ENCODE data around the gene MISP.
"Not testable (repeated sequence)": the region's sequence is repeated elsewhere in the genome, so short reads cannot be mapped to it uniquely, and the experiment has no call there.

Gene MISP

DNA sequence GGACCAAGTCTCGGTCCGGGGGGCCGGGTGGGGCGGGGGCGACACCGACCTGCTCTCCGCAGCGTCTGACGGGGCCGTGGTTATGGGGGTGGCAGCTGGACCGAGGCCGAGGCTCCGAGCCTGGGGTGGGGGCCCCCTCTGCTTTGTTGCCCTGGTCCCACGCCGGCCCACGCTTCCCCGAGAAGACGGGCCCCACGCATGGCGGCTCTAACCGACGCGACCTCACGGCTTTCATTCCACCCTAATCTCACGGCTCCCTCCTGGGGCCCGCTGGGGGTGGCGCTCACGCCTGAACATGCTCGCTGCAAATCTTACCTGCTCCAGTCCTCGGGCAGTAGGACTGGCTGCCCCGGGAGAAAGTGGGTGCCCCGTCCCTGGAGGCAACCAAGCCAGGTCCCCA is 14.8 kb upstream of the MISP start:
- no peak overlapping the region for H3K4me3 ChIP-seq (ENCODE audit: low read length in 2 of 2)
- no peak overlapping the region for H3K27ac ChIP-seq (ENCODE audit: low read depth in 2 of 2, low read length in 2 of 2)
- H3K9me3 ChIP-seq (ENCODE audit: control insufficient read depth in 2 of 2, low read length in 2 of 2), result no peaks in the 10 kb centered on the region
- H3K4me1 ChIP-seq (ENCODE audit: control insufficient read depth in 2 of 2, insufficient read depth in 2 of 2, low read length in 2 of 2), result peaks cover 15 to 21% of the 10 kb centered on the region in 2 donors
- peaks cover 0 to 4% of the 10 kb centered on the region in 2 donors for H3K27me3 ChIP-seq (ENCODE audit: control insufficient read depth in 2 of 2, insufficient read depth in 2 of 2, low read length in 2 of 2)
- H3K9ac ChIP-seq (ENCODE audit: low read depth in 1 of 2, low read length in 2 of 2), result no peak overlapping the region
- H3K36me3 ChIP-seq (ENCODE audit: control insufficient read depth in 2 of 2, insufficient read depth in 2 of 2, low read length in 2 of 2), result no peaks in the 10 kb centered on the region

DNA sequence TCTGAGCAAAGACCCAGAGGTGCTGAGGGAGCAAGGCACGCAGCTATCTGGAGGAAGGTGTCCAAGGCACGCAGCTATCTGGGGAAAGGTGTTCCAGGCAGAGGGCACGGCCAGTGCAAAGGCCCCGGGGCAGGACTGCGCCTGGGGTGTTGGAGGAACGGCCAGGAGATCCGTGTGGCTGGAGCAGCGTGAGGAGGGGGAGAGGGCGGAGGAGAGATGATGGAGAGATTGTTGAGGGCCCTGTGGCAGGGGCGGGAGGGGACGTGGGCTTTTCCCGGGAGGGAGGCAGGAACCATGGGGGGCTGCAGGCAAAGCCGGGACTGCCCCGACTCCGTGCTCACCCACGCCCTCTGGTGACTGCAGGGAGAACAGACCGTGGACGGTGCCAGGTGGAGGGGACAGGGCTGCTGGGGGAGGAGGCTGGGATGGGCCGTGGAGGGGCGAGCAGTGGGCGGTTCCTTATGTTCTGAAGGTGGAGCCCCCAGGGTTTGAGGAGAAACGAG is 13.3 kb upstream of the MISP start:
- no peak overlapping the region for H3K4me3 ChIP-seq (ENCODE audit: low read length in 2 of 2)
- H3K9ac ChIP-seq (ENCODE audit: low read depth in 1 of 2, low read length in 2 of 2), result peak overlapping the region in 1 of 2 donors; percentile 41
- no peaks in the 10 kb centered on the region for H3K36me3 ChIP-seq (ENCODE audit: control insufficient read depth in 2 of 2, insufficient read depth in 2 of 2, low read length in 2 of 2)
- H3K27me3 ChIP-seq (ENCODE audit: control insufficient read depth in 2 of 2, insufficient read depth in 2 of 2, low read length in 2 of 2), result peaks cover 0 to 4% of the 10 kb centered on the region in 2 donors
- H3K4me1 ChIP-seq (ENCODE audit: control insufficient read depth in 2 of 2, insufficient read depth in 2 of 2, low read length in 2 of 2), result peaks cover 18 to 26% of the 10 kb centered on the region in 2 donors
- H3K9me3 ChIP-seq (ENCODE audit: control insufficient read depth in 2 of 2, low read length in 2 of 2), result no peaks in the 10 kb centered on the region
- peak overlapping the region; percentile 81 to 87 for H3K27ac ChIP-seq (ENCODE audit: low read depth in 2 of 2, low read length in 2 of 2)

- peak overlapping the region; percentile 81 to 87 for H3K27ac ChIP-seq (ENCODE audit: low read depth in 2 of 2, low read length in 2 of 2)
- H3K36me3 ChIP-seq (ENCODE audit: control insufficient read depth in 2 of 2, insufficient read depth in 2 of 2, low read length in 2 of 2), result no peaks in the 10 kb centered on the region
- H3K27me3 ChIP-seq (ENCODE audit: control insufficient read depth in 2 of 2, insufficient read depth in 2 of 2, low read length in 2 of 2), result no peaks in the 10 kb centered on the region
- peaks cover 25 to 35% of the 10 kb centered on the region in 2 donors for H3K4me1 ChIP-seq (ENCODE audit: control insufficient read depth in 2 of 2, insufficient read depth in 2 of 2, low read length in 2 of 2)
- no peaks in the 10 kb centered on the region for H3K9me3 ChIP-seq (ENCODE audit: control insufficient read depth in 2 of 2, low read length in 2 of 2)
- peak overlapping the region in 1 of 2 donors; percentile 48 for H3K9ac ChIP-seq (ENCODE audit: low read depth in 1 of 2, low read length in 2 of 2)
- H3K4me3 ChIP-seq (ENCODE audit: low read length in 2 of 2), result peak overlapping the region in 1 of 2 donors; percentile 13
Measured at GRCh38 chr19:738509-739128, 12.3 kb upstream of the MISP start.

DNA sequence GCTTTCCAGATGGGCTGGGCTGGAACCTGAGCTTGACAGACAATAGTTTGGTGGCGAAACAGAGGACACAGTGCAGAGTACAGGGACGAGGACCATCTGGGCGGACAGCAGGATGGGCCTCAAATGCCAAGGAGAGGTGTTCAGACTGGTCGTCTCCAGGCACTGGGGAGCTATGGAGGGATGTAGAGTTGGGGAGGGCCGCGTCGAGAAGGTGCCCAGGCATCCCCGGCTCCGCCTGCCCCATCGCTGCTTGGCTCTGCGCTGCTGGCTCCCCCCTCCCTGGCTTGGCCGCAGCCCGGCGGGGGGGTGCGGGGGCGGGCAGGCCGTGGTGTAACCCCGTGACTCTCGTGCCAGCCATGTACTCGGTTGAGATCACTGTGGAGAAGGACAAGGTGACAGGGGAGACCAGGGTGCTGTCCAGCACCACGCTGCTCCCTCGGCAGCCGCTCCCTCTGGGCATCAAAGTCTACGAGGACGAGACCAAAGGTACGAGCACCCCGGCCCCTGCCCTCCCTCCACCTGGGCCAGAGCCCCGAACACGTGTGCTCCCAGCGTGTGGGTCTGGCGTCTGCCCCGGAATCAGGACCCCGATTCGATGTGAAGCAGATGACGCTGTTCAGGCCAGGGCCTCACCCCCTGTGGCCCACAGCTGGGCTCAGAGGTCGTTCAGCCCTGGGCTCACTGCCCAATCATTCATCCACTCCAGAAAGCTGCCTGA is 10.8 kb upstream of the MISP start:
- Histone ChIP-seq H3K9me3 (ENCODE audit: control insufficient read depth in 2 of 2, low read length in 2 of 2) (no peaks in the 10 kb centered on the region), H3K27ac (ENCODE audit: low read depth in 2 of 2, low read length in 2 of 2) (peak overlapping the region; percentile 43 to 81), H3K36me3 (ENCODE audit: control insufficient read depth in 2 of 2, insufficient read depth in 2 of 2, low read length in 2 of 2) (no peaks in the 10 kb centered on the region), H3K4me3 (ENCODE audit: low read length in 2 of 2) (no peak overlapping the region), H3K4me1 (ENCODE audit: control insufficient read depth in 2 of 2, insufficient read depth in 2 of 2, low read length in 2 of 2) (peaks cover 25 to 35% of the 10 kb centered on the region in 2 donors), H3K9ac (ENCODE audit: low read depth in 1 of 2, low read length in 2 of 2) (no peak overlapping the region), H3K27me3 (ENCODE audit: control insufficient read depth in 2 of 2, insufficient read depth in 2 of 2, low read length in 2 of 2) (no peaks in the 10 kb centered on the region)

DNA sequence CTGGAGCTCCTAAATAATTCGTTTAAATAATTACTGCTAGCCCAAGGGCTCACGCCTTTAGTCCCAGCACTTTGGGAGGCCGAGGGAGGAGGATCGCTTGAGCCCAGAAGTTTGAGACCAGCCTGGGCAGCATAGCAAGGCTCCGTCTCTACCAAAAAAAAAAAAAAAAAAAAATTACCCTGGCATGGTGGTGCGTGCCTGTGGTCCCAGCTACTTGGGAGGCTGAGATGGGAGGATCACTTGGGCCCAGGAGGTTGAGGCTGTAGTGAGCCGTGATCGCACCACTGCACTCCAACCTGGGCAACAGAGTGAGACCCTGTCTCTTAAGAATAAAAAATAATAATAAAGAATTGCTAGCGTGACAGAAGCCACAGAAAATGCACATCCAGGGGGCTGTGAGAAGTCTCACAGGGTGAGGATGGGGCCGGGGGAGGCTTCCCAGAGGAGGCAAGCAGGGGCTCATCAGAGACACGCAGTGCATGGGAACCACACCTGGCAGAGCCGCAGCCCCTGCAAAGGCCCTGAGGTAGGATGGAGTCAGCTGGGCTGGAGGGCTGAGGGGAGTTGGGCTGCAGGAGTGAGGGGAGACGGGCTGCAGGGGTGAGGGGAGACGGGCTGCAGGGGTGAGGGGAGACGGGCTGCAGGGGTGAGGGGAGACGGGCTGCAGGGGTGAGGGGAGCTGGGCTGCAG is 10.0 kb upstream of the MISP start:
- H3K27me3 ChIP-seq (ENCODE audit: control insufficient read depth in 2 of 2, insufficient read depth in 2 of 2, low read length in 2 of 2); H3K4me3 ChIP-seq (ENCODE audit: low read length in 2 of 2); H3K9ac ChIP-seq (ENCODE audit: low read depth in 1 of 2, low read length in 2 of 2); H3K9me3 ChIP-seq (ENCODE audit: control insufficient read depth in 2 of 2, low read length in 2 of 2); H3K36me3 ChIP-seq (ENCODE audit: control insufficient read depth in 2 of 2, insufficient read depth in 2 of 2, low read length in 2 of 2): not testable (repeated sequence)
- Histone ChIP-seq H3K4me1 (ENCODE audit: control insufficient read depth in 2 of 2, insufficient read depth in 2 of 2, low read length in 2 of 2) (peaks cover 25 to 35% of the 10 kb centered on the region in 2 donors), H3K27ac (ENCODE audit: low read depth in 2 of 2, low read length in 2 of 2) (peak overlapping the region; percentile 11 to 40)

- H3K9me3 ChIP-seq (ENCODE audit: control insufficient read depth in 2 of 2, low read length in 2 of 2), result no peaks in the 10 kb centered on the region
- peaks cover 25 to 35% of the 10 kb centered on the region in 2 donors for H3K4me1 ChIP-seq (ENCODE audit: control insufficient read depth in 2 of 2, insufficient read depth in 2 of 2, low read length in 2 of 2)
- H3K27ac ChIP-seq (ENCODE audit: low read depth in 2 of 2, low read length in 2 of 2), result peak overlapping the region in 1 of 2 donors; percentile 23
- no peak overlapping the region for H3K9ac ChIP-seq (ENCODE audit: low read depth in 1 of 2, low read length in 2 of 2)
- no peak overlapping the region for H3K4me3 ChIP-seq (ENCODE audit: low read length in 2 of 2)
- H3K36me3 ChIP-seq (ENCODE audit: control insufficient read depth in 2 of 2, insufficient read depth in 2 of 2, low read length in 2 of 2), result no peaks in the 10 kb centered on the region
- no peaks in the 10 kb centered on the region for H3K27me3 ChIP-seq (ENCODE audit: control insufficient read depth in 2 of 2, insufficient read depth in 2 of 2, low read length in 2 of 2)
Measured at GRCh38 chr19:741506-742131, 9.3 kb upstream of the MISP start.

GRCh38 chr19:742540-743075 is 8.3 kb upstream of the MISP start:
- Histone ChIP-seq H3K4me3 (ENCODE audit: low read length in 2 of 2) (no peak overlapping the region), H3K9me3 (ENCODE audit: control insufficient read depth in 2 of 2, low read length in 2 of 2) (no peaks in the 10 kb centered on the region), H3K4me1 (ENCODE audit: control insufficient read depth in 2 of 2, insufficient read depth in 2 of 2, low read length in 2 of 2) (peaks cover 24 to 31% of the 10 kb centered on the region in 2 donors), H3K36me3 (ENCODE audit: control insufficient read depth in 2 of 2, insufficient read depth in 2 of 2, low read length in 2 of 2) (no peaks in the 10 kb centered on the region), H3K27ac (ENCODE audit: low read depth in 2 of 2, low read length in 2 of 2) (peak overlapping the region in 1 of 2 donors; percentile 77), H3K9ac (ENCODE audit: low read depth in 1 of 2, low read length in 2 of 2) (no peak overlapping the region), H3K27me3 (ENCODE audit: control insufficient read depth in 2 of 2, insufficient read depth in 2 of 2, low read length in 2 of 2) (no peaks in the 10 kb centered on the region)

GRCh38 chr19:743168-743687 is 7.7 kb upstream of the MISP start:
- H3K27me3 ChIP-seq (ENCODE audit: control insufficient read depth in 2 of 2, insufficient read depth in 2 of 2, low read length in 2 of 2), result no peaks in the 10 kb centered on the region
- no peaks in the 10 kb centered on the region for H3K36me3 ChIP-seq (ENCODE audit: control insufficient read depth in 2 of 2, insufficient read depth in 2 of 2, low read length in 2 of 2)
- H3K9ac ChIP-seq (ENCODE audit: low read depth in 1 of 2, low read length in 2 of 2), result no peak overlapping the region
- H3K4me3 ChIP-seq (ENCODE audit: low read length in 2 of 2), result no peak overlapping the region
- no peaks in the 10 kb centered on the region for H3K9me3 ChIP-seq (ENCODE audit: control insufficient read depth in 2 of 2, low read length in 2 of 2)
- peak overlapping the region; percentile 74 to 77 for H3K27ac ChIP-seq (ENCODE audit: low read depth in 2 of 2, low read length in 2 of 2)
- peaks cover 27 to 33% of the 10 kb centered on the region in 2 donors for H3K4me1 ChIP-seq (ENCODE audit: control insufficient read depth in 2 of 2, insufficient read depth in 2 of 2, low read length in 2 of 2)

DNA sequence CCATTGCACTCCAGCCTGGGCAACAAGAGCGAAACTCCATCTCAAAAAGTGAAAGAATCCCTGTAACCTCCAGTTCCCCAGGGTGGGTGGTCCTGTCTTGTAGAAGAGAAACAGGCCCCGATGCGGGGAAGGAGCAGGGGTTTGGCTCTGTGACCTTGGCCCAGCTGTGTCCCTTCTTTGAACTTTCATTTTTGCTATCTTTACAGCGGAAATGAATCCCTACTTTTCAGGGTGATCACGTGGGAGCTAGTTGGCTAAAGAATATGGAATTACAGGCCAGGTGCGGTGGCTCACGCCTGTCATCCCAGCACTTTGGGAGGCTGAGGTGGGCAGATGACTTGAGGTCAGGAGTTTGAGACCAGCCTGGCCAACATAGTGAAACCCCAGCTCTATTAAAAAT is 5.8 kb upstream of the MISP start:
- not testable (repeated sequence) for H3K27ac ChIP-seq (ENCODE audit: low read depth in 2 of 2, low read length in 2 of 2); H3K27me3 ChIP-seq (ENCODE audit: control insufficient read depth in 2 of 2, insufficient read depth in 2 of 2, low read length in 2 of 2); H3K36me3 ChIP-seq (ENCODE audit: control insufficient read depth in 2 of 2, insufficient read depth in 2 of 2, low read length in 2 of 2)

More for the DNA sequence above, 5.8 kb upstream of the MISP start:
- H3K9ac ChIP-seq (ENCODE audit: low read depth in 1 of 2, low read length in 2 of 2); H3K9me3 ChIP-seq (ENCODE audit: control insufficient read depth in 2 of 2, low read length in 2 of 2); H3K4me3 ChIP-seq (ENCODE audit: low read length in 2 of 2): not testable (repeated sequence)
- peaks cover 22 to 28% of the 10 kb centered on the region in 2 donors for H3K4me1 ChIP-seq (ENCODE audit: control insufficient read depth in 2 of 2, insufficient read depth in 2 of 2, low read length in 2 of 2)
